SK-N-SH (cell line): ENCODE data around the gene EFCAB14. TPM values are rescaled to one million over a fixed set of nuclear protein-coding genes. Genes with fewer than 3 reads are reported as not detected.

Experiments
- CTCF ChIA-PET: fragments of 300-600, 350-600 bp; formaldehyde crosslinking; extraction: SDS; loops from one replicate; lab custom pipeline; 2021; lab: Yijun Ruan, JAX
- POLR2A ChIA-PET: fragments of 350-600 bp; sonication (Branson Sonifier 250); formaldehyde crosslinking; extraction: SDS; loops from one replicate; lab custom pipeline; 2020; ENCODE audit warnings: antibody characterized with exemption, inconsistent platforms; lab: Yijun Ruan, JAX
- DNase-seq: peaks from one replicate; pipeline ENCODE4 v3.0.0; 2012
- H2AFZ ChIP-seq: fragments of 200-600 bp; sonication (generic); 2 replicates; pipeline ENCODE4 v1.8.1; 2016; ENCODE audit warnings: antibody characterized with exemption, mild to moderate bottlenecking, low read depth
- H3F3A ChIP-seq: fragments of 200-600 bp; sonication (generic); replicated peaks from 2 replicates; pipeline ENCODE3; 2016; ENCODE audit warnings: antibody characterized with exemption, mild to moderate bottlenecking; ENCODE audit not compliant: insufficient read depth
- H3K27ac ChIP-seq, 2 experiments: fragments of 200-500 bp in 1 of 2; fragments of 200-600 bp in 1 of 2; sonication (Bioruptor generic) in 1 of 2; sonication (generic), shearing (Covaris generic) in 1 of 2; 2 replicates each; pipeline versions ENCODE4 v1.5.1 to v1.6.1; 2014 to 2016; ENCODE audit warnings: low read depth in 2 of 2, inconsistent platforms in 1 of 2, low read length in 1 of 2, mild to moderate bottlenecking in 1 of 2, mixed read lengths in 1 of 2
- H3K27me3 ChIP-seq: fragments of 200-600 bp; sonication (generic), shearing (Covaris generic); 2 replicates; pipeline ENCODE4 v1.6.1; 2016; ENCODE audit warnings: mixed run types; ENCODE audit not compliant: insufficient read depth
- H3K36me3 ChIP-seq, 2 experiments: fragments of 200-500 bp in 1 of 2; fragments of 200-600 bp in 1 of 2; sonication (Bioruptor generic) in 1 of 2; sonication (generic) in 1 of 2; replicated peaks in 1 of 2; 2 replicates each; pipeline versions ENCODE3 to v1.5.1; 2014 to 2016; ENCODE audit warnings: low read length in 1 of 2, mild to moderate bottlenecking in 1 of 2; ENCODE audit not compliant: insufficient read depth in 2 of 2, control insufficient read depth in 1 of 2
- H3K4me1 ChIP-seq, 2 experiments: fragments of 200-500 bp in 1 of 2; fragments of 200-600 bp in 1 of 2; sonication (Bioruptor generic) in 1 of 2; sonication (generic), shearing (Covaris generic) in 1 of 2; 2 replicates each; pipeline versions ENCODE4 v1.5.1 to v1.6.1; 2014 to 2016; ENCODE audit warnings: low read depth in 1 of 2, low read length in 1 of 2, mixed run types in 1 of 2; ENCODE audit not compliant: insufficient read depth in 2 of 2, control insufficient read depth in 1 of 2
- H3K4me2 ChIP-seq: fragments of 200-600 bp; sonication (generic), shearing (Covaris generic); 2 replicates; pipeline ENCODE4 v1.6.1; 2017; ENCODE audit warnings: mixed run types
- H3K4me3 ChIP-seq, 2 experiments: fragments of 200-500 bp in 1 of 2; fragments of 200-600 bp in 1 of 2; sonication (Bioruptor generic) in 1 of 2; sonication (generic), shearing (Covaris generic) in 1 of 2; 2 replicates each; pipeline versions ENCODE4 v1.5.1 to v1.8.1; 2014 to 2016; ENCODE audit warnings: low read depth in 2 of 2, inconsistent platforms in 1 of 2, low read length in 1 of 2, mild to moderate bottlenecking in 1 of 2, mixed read lengths in 1 of 2, moderate library complexity in 1 of 2
- H3K79me2 ChIP-seq: fragments of 200-600 bp; sonication (generic); 2 replicates; pipeline ENCODE4 v1.8.1; 2017; ENCODE audit warnings: mild to moderate bottlenecking; ENCODE audit not compliant: insufficient read depth
- H3K9ac ChIP-seq: fragments of 200-600 bp; sonication (generic); 2 replicates; pipeline ENCODE4 v1.6.1; 2017; ENCODE audit warnings: mixed run types
- H3K9me2 ChIP-seq: fragments of 200-600 bp; sonication (generic); 2 replicates; pipeline ENCODE4 v1.6.1; 2017; ENCODE audit warnings: mixed run types
- H3K9me3 ChIP-seq: fragments of 200-600 bp; sonication (generic); 2 replicates; pipeline ENCODE4 v1.6.1; 2017; ENCODE audit warnings: mixed run types, mild to moderate bottlenecking, moderate library complexity
- H4K20me1 ChIP-seq: fragments of 200-600 bp; sonication (generic); 2 replicates; pipeline ENCODE4 v1.6.1; 2017; ENCODE audit warnings: mild to moderate bottlenecking, mixed run types; ENCODE audit not compliant: insufficient read depth
- ELF1 ChIP-seq: IDR thresholded peaks from 2 replicates; pipeline ENCODE4 v1.4.0; 2012
- FOSL2 ChIP-seq: IDR thresholded peaks from 2 replicates; pipeline ENCODE4 v1.4.0; 2012; ENCODE audit warnings: low read depth, mild to moderate bottlenecking, moderate library complexity, borderline replicate concordance
- FOXJ3 ChIP-seq: sonication (generic); formaldehyde crosslinking; IDR thresholded peaks from 2 replicates; pipeline ENCODE4 v1.5.1; 2020; ENCODE audit warnings: mild to moderate bottlenecking, missing genetic modification reagents
- FOXM1 ChIP-seq: IDR thresholded peaks from 2 replicates; pipeline ENCODE4 v1.4.0; 2012; ENCODE audit warnings: low read depth, mild to moderate bottlenecking
- GATA2 ChIP-seq: sonication (generic); formaldehyde crosslinking; IDR thresholded peaks from 2 replicates; pipeline ENCODE4 v1.5.0; 2020; ENCODE audit warnings: mild to moderate bottlenecking, missing genetic modification reagents
- JUND ChIP-seq: IDR thresholded peaks from 2 replicates; pipeline ENCODE4 v1.4.0; 2012
- NRF1 ChIP-seq: IDR thresholded peaks from 2 replicates; pipeline ENCODE4 v1.6.1; 2012; ENCODE audit warnings: low read depth, mild to moderate bottlenecking, low read length
- POLR2AphosphoS5 ChIP-seq: IDR thresholded peaks from 2 replicates; pipeline ENCODE4 v1.6.1; 2012; ENCODE audit warnings: low read depth, low read length
- RCOR1 ChIP-seq: fragments of 150-350 bp; IDR thresholded peaks from 2 replicates; pipeline ENCODE4 v1.6.1; 2017; ENCODE audit warnings: antibody characterized with exemption, low read length
- RFX5 ChIP-seq: IDR thresholded peaks from 2 replicates; pipeline ENCODE4 v1.6.1; 2012; ENCODE audit warnings: mild to moderate bottlenecking, improper control_type of control experiment, low read length
- RXRA ChIP-seq: IDR thresholded peaks from 2 replicates; pipeline ENCODE4 v1.4.0; 2012; ENCODE audit warnings: low read depth, mild to moderate bottlenecking, borderline replicate concordance
- TEAD4 ChIP-seq: IDR thresholded peaks from 2 replicates; pipeline ENCODE4 v1.4.0; 2012; ENCODE audit warnings: mild to moderate bottlenecking, borderline replicate concordance; ENCODE audit not compliant: insufficient read depth
- YY1 ChIP-seq: IDR thresholded peaks from 2 replicates; pipeline ENCODE4 v1.4.0; 2012; ENCODE audit warnings: low read depth, mild to moderate bottlenecking
- WGBS: methylation state at CpG from one replicate; pipeline ENCODE4 v1.1.6; 2017; ENCODE audit warnings: low lambda C conversion rate; 5-methylcytosine and 5-hydroxymethylcytosine counted together
- polyA plus RNA-seq, 3 experiments: library from polyadenylated mRNA; depleted of rRNA; stranded (reverse); fragments of >200 nt; gene quantifications; 2 replicates each; pipeline ENCODE4 v1.2.3, GENCODE V29; 2012
- TF ChIP-seq, protein P1 (sequence below): IDR thresholded peaks from 2 replicates; pipeline ENCODE4 v1.4.0; 2012; ENCODE audit warnings: low read depth
- TF ChIP-seq, protein P2 (sequence below): IDR thresholded peaks from 2 replicates; pipeline ENCODE4 v1.6.1; 2012; ENCODE audit warnings: mild to moderate bottlenecking, low read depth, low read length, moderate library complexity
- TF ChIP-seq, protein P3 (sequence below): IDR thresholded peaks from 2 replicates; pipeline ENCODE4 v1.4.0; 2012; ENCODE audit warnings: low read depth, borderline replicate concordance
- TF ChIP-seq, protein P4 (sequence below): fragments of 150-350 bp; IDR thresholded peaks from 2 replicates; pipeline ENCODE4 v1.6.1; 2017; ENCODE audit warnings: antibody characterized with exemption, low read length, low read depth, borderline replicate concordance

Gene EFCAB14
- polyA plus RNA-seq, 1 of the 3 experiments (the other 2 are of a cell fraction): 13.6 TPM

DNA sequence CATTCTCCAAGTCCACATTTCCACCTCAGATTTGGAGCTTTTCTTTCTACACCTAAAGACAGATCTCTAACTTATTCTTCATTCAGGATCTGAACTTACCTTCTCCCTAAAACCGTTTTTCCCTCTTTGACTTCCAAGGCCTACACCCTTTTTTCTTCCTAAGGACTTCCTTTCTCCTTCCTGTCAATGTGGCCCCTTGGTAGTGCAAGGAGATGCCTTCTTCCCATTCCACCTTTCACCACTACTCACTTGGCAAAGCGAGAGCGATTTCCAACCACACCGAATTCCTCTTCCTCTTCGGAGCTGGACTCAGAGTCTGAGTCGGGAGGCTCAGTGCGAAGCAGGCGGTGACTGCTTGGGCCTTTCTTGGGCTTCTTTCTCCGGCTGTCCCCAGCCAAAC, 1.3 kb downstream of the EFCAB14 start:
- Histone ChIP-seq H3K9me2 (no peaks in the 10 kb centered on the region), H3K4me3 (peak overlapping the region; percentile 86 to 98), H3K4me1 (peaks cover 15 to 17% of the 10 kb centered on the region in 2 experiments), H3F3A (no peaks in the 10 kb centered on the region), H3K9me3 (no peaks in the 10 kb centered on the region), H3K4me2 (peak overlapping the region; percentile 99), H3K9ac (peak overlapping the region; percentile 93), H4K20me1 (peaks cover 18% of the 10 kb centered on the region; the same call in 1 of the 2 replicates), H3K27ac (no peak overlapping the region), H2AFZ (no peak overlapping the region), H3K36me3 (peaks cover 29 to 33% of the 10 kb centered on the region in 2 experiments), H3K79me2 (peaks cover 35% of the 10 kb centered on the region), H3K27me3 (no peaks in the 10 kb centered on the region)
- ChIA-PET CTCF (no interaction called here), POLR2A (interaction anchor here (1.5 kb wide), 1 partner anchor 50 kb away, joined by 4 read pairs; no protein-coding TSS in a partner anchor)
- WGBS: 84% methylated on average over 9 of the region's 9 CpGs
- no peak for DNase-seq
- TF ChIP-seq FOXM1 (no peak), YY1 (no peak), POLR2AphosphoS5 (no peak), ELF1 (no peak), JUND (no peak), FOXJ3 (CRISPR knock-in tag) (no peak), NRF1 (no peak), TEAD4 (no peak), GATA2 (no peak), FOSL2 (no peak), RCOR1 (no peak), RFX5 (no peak), RXRA (no peak)
- TF ChIP-seq, protein P1, sequence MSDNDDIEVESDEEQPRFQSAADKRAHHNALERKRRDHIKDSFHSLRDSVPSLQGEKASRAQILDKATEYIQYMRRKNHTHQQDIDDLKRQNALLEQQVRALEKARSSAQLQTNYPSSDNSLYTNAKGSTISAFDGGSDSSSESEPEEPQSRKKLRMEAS: no peak
- TF ChIP-seq, protein P2, sequence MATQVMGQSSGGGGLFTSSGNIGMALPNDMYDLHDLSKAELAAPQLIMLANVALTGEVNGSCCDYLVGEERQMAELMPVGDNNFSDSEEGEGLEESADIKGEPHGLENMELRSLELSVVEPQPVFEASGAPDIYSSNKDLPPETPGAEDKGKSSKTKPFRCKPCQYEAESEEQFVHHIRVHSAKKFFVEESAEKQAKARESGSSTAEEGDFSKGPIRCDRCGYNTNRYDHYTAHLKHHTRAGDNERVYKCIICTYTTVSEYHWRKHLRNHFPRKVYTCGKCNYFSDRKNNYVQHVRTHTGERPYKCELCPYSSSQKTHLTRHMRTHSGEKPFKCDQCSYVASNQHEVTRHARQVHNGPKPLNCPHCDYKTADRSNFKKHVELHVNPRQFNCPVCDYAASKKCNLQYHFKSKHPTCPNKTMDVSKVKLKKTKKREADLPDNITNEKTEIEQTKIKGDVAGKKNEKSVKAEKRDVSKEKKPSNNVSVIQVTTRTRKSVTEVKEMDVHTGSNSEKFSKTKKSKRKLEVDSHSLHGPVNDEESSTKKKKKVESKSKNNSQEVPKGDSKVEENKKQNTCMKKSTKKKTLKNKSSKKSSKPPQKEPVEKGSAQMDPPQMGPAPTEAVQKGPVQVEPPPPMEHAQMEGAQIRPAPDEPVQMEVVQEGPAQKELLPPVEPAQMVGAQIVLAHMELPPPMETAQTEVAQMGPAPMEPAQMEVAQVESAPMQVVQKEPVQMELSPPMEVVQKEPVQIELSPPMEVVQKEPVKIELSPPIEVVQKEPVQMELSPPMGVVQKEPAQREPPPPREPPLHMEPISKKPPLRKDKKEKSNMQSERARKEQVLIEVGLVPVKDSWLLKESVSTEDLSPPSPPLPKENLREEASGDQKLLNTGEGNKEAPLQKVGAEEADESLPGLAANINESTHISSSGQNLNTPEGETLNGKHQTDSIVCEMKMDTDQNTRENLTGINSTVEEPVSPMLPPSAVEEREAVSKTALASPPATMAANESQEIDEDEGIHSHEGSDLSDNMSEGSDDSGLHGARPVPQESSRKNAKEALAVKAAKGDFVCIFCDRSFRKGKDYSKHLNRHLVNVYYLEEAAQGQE: no peak
- TF ChIP-seq, protein P3, sequence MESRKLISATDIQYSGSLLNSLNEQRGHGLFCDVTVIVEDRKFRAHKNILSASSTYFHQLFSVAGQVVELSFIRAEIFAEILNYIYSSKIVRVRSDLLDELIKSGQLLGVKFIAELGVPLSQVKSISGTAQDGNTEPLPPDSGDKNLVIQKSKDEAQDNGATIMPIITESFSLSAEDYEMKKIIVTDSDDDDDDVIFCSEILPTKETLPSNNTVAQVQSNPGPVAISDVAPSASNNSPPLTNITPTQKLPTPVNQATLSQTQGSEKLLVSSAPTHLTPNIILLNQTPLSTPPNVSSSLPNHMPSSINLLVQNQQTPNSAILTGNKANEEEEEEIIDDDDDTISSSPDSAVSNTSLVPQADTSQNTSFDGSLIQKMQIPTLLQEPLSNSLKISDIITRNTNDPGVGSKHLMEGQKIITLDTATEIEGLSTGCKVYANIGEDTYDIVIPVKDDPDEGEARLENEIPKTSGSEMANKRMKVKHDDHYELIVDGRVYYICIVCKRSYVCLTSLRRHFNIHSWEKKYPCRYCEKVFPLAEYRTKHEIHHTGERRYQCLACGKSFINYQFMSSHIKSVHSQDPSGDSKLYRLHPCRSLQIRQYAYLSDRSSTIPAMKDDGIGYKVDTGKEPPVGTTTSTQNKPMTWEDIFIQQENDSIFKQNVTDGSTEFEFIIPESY: no peak
- TF ChIP-seq, protein P4, sequence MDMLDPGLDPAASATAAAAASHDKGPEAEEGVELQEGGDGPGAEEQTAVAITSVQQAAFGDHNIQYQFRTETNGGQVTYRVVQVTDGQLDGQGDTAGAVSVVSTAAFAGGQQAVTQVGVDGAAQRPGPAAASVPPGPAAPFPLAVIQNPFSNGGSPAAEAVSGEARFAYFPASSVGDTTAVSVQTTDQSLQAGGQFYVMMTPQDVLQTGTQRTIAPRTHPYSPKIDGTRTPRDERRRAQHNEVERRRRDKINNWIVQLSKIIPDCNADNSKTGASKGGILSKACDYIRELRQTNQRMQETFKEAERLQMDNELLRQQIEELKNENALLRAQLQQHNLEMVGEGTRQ: no peak
